ENCODE measurements around the gene CCT3. TPM values are rescaled to one million over a fixed set of nuclear protein-coding genes. Genes with fewer than 3 reads are reported as not detected.

CCT3 gene
- total and polyA plus RNA-seq, 2 experiments from 2014 or later: 405 to 618 TPM

GRCh38 chr1:156378557-156378956 is 40.5 kb upstream of the CCT3 start:
- no peak overlapping the region for H3K4me2 ChIP-seq
- TF ChIP-seq NANOG (IDR thresholded peaks at IDR 0.05; ENCODE audit: borderline replicate concordance) (no peak), ZNF331 (CRISPR knock-in tag; IDR thresholded peaks at IDR 0.05; ENCODE audit: low read depth) (no peak), EZH2 (IDR thresholded peaks at IDR 0.05; ENCODE audit: low read depth, unreplicated experiment) (no peak), ZNF114 (CRISPR knock-in tag; IDR thresholded peaks at IDR 0.05) (no peak), STAT1 (IDR thresholded peaks at IDR 0.05; ENCODE audit: unreplicated experiment) (no peak), JUNB (IDR thresholded peaks at IDR 0.05; ENCODE audit: unreplicated experiment) (no peak), EZH2phosphoT487 (IDR thresholded peaks at IDR 0.05; ENCODE audit: unreplicated experiment) (no peak)
- TF ChIP-seq, protein P1, sequence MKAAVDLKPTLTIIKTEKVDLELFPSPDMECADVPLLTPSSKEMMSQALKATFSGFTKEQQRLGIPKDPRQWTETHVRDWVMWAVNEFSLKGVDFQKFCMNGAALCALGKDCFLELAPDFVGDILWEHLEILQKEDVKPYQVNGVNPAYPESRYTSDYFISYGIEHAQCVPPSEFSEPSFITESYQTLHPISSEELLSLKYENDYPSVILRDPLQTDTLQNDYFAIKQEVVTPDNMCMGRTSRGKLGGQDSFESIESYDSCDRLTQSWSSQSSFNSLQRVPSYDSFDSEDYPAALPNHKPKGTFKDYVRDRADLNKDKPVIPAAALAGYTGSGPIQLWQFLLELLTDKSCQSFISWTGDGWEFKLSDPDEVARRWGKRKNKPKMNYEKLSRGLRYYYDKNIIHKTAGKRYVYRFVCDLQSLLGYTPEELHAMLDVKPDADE (IDR thresholded peaks at IDR 0.05): no peak
- TF ChIP-seq, protein P2, sequence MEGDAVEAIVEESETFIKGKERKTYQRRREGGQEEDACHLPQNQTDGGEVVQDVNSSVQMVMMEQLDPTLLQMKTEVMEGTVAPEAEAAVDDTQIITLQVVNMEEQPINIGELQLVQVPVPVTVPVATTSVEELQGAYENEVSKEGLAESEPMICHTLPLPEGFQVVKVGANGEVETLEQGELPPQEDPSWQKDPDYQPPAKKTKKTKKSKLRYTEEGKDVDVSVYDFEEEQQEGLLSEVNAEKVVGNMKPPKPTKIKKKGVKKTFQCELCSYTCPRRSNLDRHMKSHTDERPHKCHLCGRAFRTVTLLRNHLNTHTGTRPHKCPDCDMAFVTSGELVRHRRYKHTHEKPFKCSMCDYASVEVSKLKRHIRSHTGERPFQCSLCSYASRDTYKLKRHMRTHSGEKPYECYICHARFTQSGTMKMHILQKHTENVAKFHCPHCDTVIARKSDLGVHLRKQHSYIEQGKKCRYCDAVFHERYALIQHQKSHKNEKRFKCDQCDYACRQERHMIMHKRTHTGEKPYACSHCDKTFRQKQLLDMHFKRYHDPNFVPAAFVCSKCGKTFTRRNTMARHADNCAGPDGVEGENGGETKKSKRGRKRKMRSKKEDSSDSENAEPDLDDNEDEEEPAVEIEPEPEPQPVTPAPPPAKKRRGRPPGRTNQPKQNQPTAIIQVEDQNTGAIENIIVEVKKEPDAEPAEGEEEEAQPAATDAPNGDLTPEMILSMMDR (conservative IDR thresholded peaks at IDR 0.05; ENCODE audit: low read depth in 2 of 2): no peak
- H3K4me1 Mint-ChIP-seq: peaks cover 9% of the 10 kb centered on the region; the same call in 2 of the 3 replicates
- H3K4me1 ChIP-seq (ENCODE audit: insufficient read depth): 0 out of 2 replicates have a peak, but pooled peaks cover 3% of the 10 kb centered on the region
- H3K4me3 Mint-ChIP-seq: no peak overlapping the region
- H4K20me1 ChIP-seq (replicated peaks; ENCODE audit: insufficient read depth): no peaks in the 10 kb centered on the region
- no peaks in the 10 kb centered on the region for H3K9me2 ChIP-seq (ENCODE audit: insufficient read depth)
- H3K36me3 ChIP-seq (ENCODE audit: insufficient read depth): no peaks in the 10 kb centered on the region
- DNase-seq (ENCODE audit: low spot score) (no peak), ATAC-seq (no peak)
- H2AFZ ChIP-seq: no peak overlapping the region
- no peak overlapping the region for H3K4me3 ChIP-seq
- H3K27me3 Mint-ChIP-seq (ENCODE audit: insufficient read depth, low read depth, poor library complexity): peaks cover 15% of the 10 kb centered on the region
- no peak overlapping the region for H3K27ac ChIP-seq (ENCODE audit: low read depth)
- no peaks in the 10 kb centered on the region for H3K79me2 ChIP-seq (replicated peaks; ENCODE audit: insufficient read depth)
- H3K27ac Mint-ChIP-seq: no peak overlapping the region
- H3K36me3 Mint-ChIP-seq (ENCODE audit: low read depth): no peaks in the 10 kb centered on the region
- H3K27me3 ChIP-seq (ENCODE audit: insufficient read depth): no peaks in the 10 kb centered on the region
- H3K9me3 Mint-ChIP-seq: no peaks in the 10 kb centered on the region
- no peaks in the 10 kb centered on the region; the same call in 1 of the 2 replicates for H3F3A ChIP-seq (replicated peaks; ENCODE audit: low read depth)

GRCh38 chr1:156376958-156377919 is 39.1 kb upstream of the CCT3 start:
- Mint-ChIP-seq H3K36me3 (ENCODE audit: low read depth) (no peaks in the 10 kb centered on the region), H3K9me3 (no peaks in the 10 kb centered on the region), H3K27me3 (ENCODE audit: insufficient read depth, low read depth, poor library complexity) (peaks cover 6% of the 10 kb centered on the region), H3K4me3 (no peak overlapping the region; the same call in 2 of the 3 replicates), H3K27ac (no peak overlapping the region), H3K4me1 (peaks cover 9% of the 10 kb centered on the region; the same call in 2 of the 3 replicates)
- no peak overlapping the region for H3K4me2 ChIP-seq
- H2AFZ ChIP-seq: no peak overlapping the region
- no peak overlapping the region for H3K4me3 ChIP-seq
- H3K36me3 ChIP-seq (ENCODE audit: insufficient read depth): no peaks in the 10 kb centered on the region
- H3K9me2 ChIP-seq (ENCODE audit: insufficient read depth): no peaks in the 10 kb centered on the region
- H3K27me3 ChIP-seq (ENCODE audit: insufficient read depth): no peaks in the 10 kb centered on the region
- no peaks in the 10 kb centered on the region for H3K79me2 ChIP-seq (replicated peaks; ENCODE audit: insufficient read depth)
- no peaks in the 10 kb centered on the region for H4K20me1 ChIP-seq (replicated peaks; ENCODE audit: insufficient read depth)
- H3K4me1 ChIP-seq (ENCODE audit: insufficient read depth): 0 out of 2 replicates have a peak, but pooled peaks cover 3% of the 10 kb centered on the region
- no peak for ATAC-seq
- no peak for DNase-seq (ENCODE audit: low spot score)
- H3K27ac ChIP-seq (ENCODE audit: low read depth): no peak overlapping the region
- no peaks in the 10 kb centered on the region for H3F3A ChIP-seq (replicated peaks; ENCODE audit: low read depth)
- TF ChIP-seq ZNF462 (CRISPR knock-in tag; IDR thresholded peaks at IDR 0.05) (no peak), ZNF331 (CRISPR knock-in tag; IDR thresholded peaks at IDR 0.05; ENCODE audit: low read depth) (no peak), STAT1 (IDR thresholded peaks at IDR 0.05; ENCODE audit: unreplicated experiment) (no peak), CREB1 (CRISPR knock-in tag; IDR thresholded peaks at IDR 0.05; ENCODE audit: low read depth) (no peak)

Data from GM23338 (cell line).